GM19438 (cell line): Measurements from ENCODE around the gene CHADL.
"Not testable (repeated sequence)": the region's sequence is repeated elsewhere in the genome, so short reads cannot be mapped to it uniquely, and the experiment has no call there.

Experiments used
- ATAC-seq: cut with Tn5 transposase; IDR thresholded peaks from one replicate; pipeline ENCODE4 v1.9.1; 2021; ENCODE audit warnings: low read depth; ENCODE audit not compliant: unreplicated experiment

The CHADL gene

GRCh38 chr22:41240377-41241132 is at the start of gene CHADL:
TSS of gene CHADL (minus strand) at chr22:41240931. CDS start at chr22:41240881, 50 bp downstream.
- ATAC-seq: no peak

GRCh38 chr22:41289671-41290070 is 48.9 kb upstream of the CHADL start:
- ATAC-seq: no peak

GRCh38 chr22:41288245-41288946 is 47.7 kb upstream of the CHADL start:
- no peak for ATAC-seq

GRCh38 chr22:41286639-41287091 is 45.9 kb upstream of the CHADL start:
- ATAC-seq: peak; percentile 12

GRCh38 chr22:41285820-41286638 is 45.3 kb upstream of the CHADL start, which contains the start of gene RANGAP1:
TSS of gene RANGAP1 (minus strand) at chr22:41286187. CDS start at chr22:41281044, 5,143 bp downstream.
- peak; percentile 90 for ATAC-seq

GRCh38 chr22:41285441-41285819 is 44.7 kb upstream of the CHADL start:
- ATAC-seq: no peak

GRCh38 chr22:41284465-41284864 is 43.7 kb upstream of the CHADL start:
- no peak for ATAC-seq

- no peak for ATAC-seq
Measured at GRCh38 chr22:41280854-41281253, 40.1 kb upstream of the CHADL start.

- ATAC-seq: no peak
Measured at GRCh38 chr22:41280065-41280464, 39.3 kb upstream of the CHADL start.

- no peak for ATAC-seq
Measured at GRCh38 chr22:41274856-41275255, 34.1 kb upstream of the CHADL start.

- ATAC-seq: no peak
Measured at GRCh38 chr22:41273128-41273527, 32.4 kb upstream of the CHADL start.

GRCh38 chr22:41271787-41272186 is 31.1 kb upstream of the CHADL start:
- ATAC-seq: no peak

- no peak for ATAC-seq
Measured at GRCh38 chr22:41267958-41268357, 27.2 kb upstream of the CHADL start.

- no peak for ATAC-seq
Measured at GRCh38 chr22:41264408-41264941, 23.7 kb upstream of the CHADL start.

GRCh38 chr22:41263704-41264103 is 23.0 kb upstream of the CHADL start:
- no peak for ATAC-seq

- no peak for ATAC-seq
Measured at GRCh38 chr22:41262250-41262765, 21.6 kb upstream of the CHADL start.

GRCh38 chr22:41261541-41262249 is 21.0 kb upstream of the CHADL start:
- ATAC-seq: no peak

GRCh38 chr22:41260871-41261270 is 20.1 kb upstream of the CHADL start:
- ATAC-seq: no peak

- ATAC-seq: not testable (repeated sequence)
Measured at GRCh38 chr22:41259756-41260155, 19.0 kb upstream of the CHADL start.

- ATAC-seq: no peak
Measured at GRCh38 chr22:41257696-41258095, 17.0 kb upstream of the CHADL start.
